Measurements from ENCODE around the gene IL12RB2. TPM values are rescaled to one million over a fixed set of nuclear protein-coding genes. Genes with fewer than 3 reads are reported as not detected.

Gene IL12RB2
- total RNA-seq, 1 donor from 2014 or later, result not detected

DNA sequence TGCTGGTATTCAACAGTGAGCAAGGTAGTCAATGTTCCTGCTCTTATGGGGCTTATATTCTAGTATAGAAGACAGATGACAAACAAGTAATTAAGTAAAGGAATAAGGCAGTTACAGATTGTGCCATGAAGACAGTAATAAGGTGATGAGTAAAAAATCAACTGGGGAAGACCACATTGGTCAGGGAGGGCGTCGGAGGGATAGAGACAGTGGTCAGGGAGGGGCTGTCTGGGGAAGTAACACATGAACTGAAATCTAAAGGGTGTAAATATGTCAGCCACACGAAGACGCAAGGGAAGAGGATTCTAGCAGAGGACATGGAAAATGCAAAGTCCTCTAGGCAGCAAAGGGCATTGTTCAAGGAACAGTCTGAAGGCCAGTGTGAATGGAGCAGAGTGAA is 10.1 kb downstream of the IL12RB2 start:
- Mint-ChIP-seq H3K4me1 (ENCODE audit: unreplicated experiment) (peaks cover 2% of the 10 kb centered on the region), H3K27ac (ENCODE audit: unreplicated experiment) (no peak overlapping the region), H3K27me3 (ENCODE audit: unreplicated experiment) (peaks cover 37% of the 10 kb centered on the region), H3K4me3 (ENCODE audit: unreplicated experiment) (no peak overlapping the region), H3K9me3 (ENCODE audit: unreplicated experiment) (no peaks in the 10 kb centered on the region), H3K36me3 (ENCODE audit: unreplicated experiment) (no peaks in the 10 kb centered on the region)
- TF ChIP-seq, protein P1, sequence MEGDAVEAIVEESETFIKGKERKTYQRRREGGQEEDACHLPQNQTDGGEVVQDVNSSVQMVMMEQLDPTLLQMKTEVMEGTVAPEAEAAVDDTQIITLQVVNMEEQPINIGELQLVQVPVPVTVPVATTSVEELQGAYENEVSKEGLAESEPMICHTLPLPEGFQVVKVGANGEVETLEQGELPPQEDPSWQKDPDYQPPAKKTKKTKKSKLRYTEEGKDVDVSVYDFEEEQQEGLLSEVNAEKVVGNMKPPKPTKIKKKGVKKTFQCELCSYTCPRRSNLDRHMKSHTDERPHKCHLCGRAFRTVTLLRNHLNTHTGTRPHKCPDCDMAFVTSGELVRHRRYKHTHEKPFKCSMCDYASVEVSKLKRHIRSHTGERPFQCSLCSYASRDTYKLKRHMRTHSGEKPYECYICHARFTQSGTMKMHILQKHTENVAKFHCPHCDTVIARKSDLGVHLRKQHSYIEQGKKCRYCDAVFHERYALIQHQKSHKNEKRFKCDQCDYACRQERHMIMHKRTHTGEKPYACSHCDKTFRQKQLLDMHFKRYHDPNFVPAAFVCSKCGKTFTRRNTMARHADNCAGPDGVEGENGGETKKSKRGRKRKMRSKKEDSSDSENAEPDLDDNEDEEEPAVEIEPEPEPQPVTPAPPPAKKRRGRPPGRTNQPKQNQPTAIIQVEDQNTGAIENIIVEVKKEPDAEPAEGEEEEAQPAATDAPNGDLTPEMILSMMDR (IDR thresholded peaks at IDR 0.05), result no peak
- DNase-seq (ENCODE audit: extremely low spot score, unreplicated experiment), result no peak

DNA sequence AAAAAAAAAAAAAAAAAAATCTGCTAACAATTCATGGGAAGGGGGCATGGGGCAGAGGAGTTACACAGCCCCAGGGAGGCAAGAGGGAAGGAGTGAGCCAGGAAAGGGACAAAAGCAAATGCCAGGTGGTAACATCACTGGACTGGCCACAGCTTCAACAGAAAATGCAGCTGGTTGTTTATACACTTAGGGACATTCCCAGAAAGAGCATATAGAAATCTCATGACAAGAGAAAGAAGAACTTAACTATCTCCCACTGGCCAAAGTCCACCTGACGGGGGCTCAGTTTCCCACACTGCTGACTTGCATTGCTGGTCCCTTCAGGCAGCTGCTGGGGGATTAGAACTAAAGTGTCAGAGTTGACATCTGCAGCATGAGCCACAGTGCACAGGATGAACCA is 14.8 kb downstream of the IL12RB2 start:
- Mint-ChIP-seq H3K4me1 (ENCODE audit: unreplicated experiment) (no peaks in the 10 kb centered on the region), H3K27ac (ENCODE audit: unreplicated experiment) (no peak overlapping the region), H3K9me3 (ENCODE audit: unreplicated experiment) (no peaks in the 10 kb centered on the region), H3K36me3 (ENCODE audit: unreplicated experiment) (no peaks in the 10 kb centered on the region), H3K27me3 (ENCODE audit: unreplicated experiment) (peaks cover 28% of the 10 kb centered on the region), H3K4me3 (ENCODE audit: unreplicated experiment) (no peak overlapping the region)
- TF ChIP-seq, protein P1 (IDR thresholded peaks at IDR 0.05), result no peak
- no peak for DNase-seq (ENCODE audit: extremely low spot score, unreplicated experiment)

DNA sequence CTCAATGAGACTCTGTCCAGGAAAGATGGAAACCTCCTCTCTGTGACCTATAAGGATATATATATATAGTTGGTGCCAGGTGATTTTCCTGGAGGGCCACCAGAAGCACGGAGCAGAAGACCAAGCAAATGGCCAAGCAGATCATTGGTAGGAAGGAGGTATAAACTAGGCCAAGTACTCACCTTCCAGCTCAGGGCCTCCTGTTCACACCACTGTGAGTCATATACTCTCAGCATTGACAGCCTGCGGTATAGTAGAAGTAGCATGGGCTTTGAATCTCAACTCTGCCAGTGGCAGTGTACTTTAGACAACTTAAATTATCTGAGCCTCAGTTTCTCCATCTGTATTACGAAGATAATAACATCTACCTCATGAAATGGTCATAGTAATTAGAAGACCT is 15.4 kb downstream of the IL12RB2 start:
- TF ChIP-seq, protein P1 (IDR thresholded peaks at IDR 0.05), result no peak
- Mint-ChIP-seq H3K27me3 (ENCODE audit: unreplicated experiment) (peaks cover 30% of the 10 kb centered on the region), H3K9me3 (ENCODE audit: unreplicated experiment) (no peaks in the 10 kb centered on the region), H3K4me3 (ENCODE audit: unreplicated experiment) (no peak overlapping the region), H3K36me3 (ENCODE audit: unreplicated experiment) (no peaks in the 10 kb centered on the region), H3K27ac (ENCODE audit: unreplicated experiment) (no peak overlapping the region), H3K4me1 (ENCODE audit: unreplicated experiment) (no peaks in the 10 kb centered on the region)
- no peak for DNase-seq (ENCODE audit: extremely low spot score, unreplicated experiment)

DNA sequence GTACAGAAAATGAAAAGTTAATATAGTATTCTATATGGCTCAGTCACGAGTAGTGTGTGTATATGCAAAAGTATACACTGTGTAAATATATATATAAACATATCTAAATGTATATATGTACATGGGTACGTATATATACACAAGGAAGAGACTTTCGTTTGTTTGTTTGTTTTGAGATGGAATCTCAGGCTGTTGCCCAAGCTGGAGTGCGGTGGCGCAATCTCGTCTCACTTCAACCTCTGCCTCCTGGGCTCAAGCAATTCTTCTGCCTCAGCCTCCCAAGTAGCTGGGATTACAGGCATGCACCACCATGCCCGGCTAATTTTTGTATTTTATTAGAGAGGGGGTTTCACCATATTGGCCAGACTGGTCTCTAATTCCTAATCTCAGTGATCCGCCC is 16.4 kb downstream of the IL12RB2 start:
- Mint-ChIP-seq H3K4me3 (ENCODE audit: unreplicated experiment) (no peak overlapping the region), H3K9me3 (ENCODE audit: unreplicated experiment) (no peaks in the 10 kb centered on the region), H3K4me1 (ENCODE audit: unreplicated experiment) (no peaks in the 10 kb centered on the region), H3K27ac (ENCODE audit: unreplicated experiment) (no peak overlapping the region), H3K36me3 (ENCODE audit: unreplicated experiment) (no peaks in the 10 kb centered on the region), H3K27me3 (ENCODE audit: unreplicated experiment) (peaks cover 32% of the 10 kb centered on the region)
- DNase-seq (ENCODE audit: extremely low spot score, unreplicated experiment), result no peak
- TF ChIP-seq, protein P1 (IDR thresholded peaks at IDR 0.05), result no peak

DNA sequence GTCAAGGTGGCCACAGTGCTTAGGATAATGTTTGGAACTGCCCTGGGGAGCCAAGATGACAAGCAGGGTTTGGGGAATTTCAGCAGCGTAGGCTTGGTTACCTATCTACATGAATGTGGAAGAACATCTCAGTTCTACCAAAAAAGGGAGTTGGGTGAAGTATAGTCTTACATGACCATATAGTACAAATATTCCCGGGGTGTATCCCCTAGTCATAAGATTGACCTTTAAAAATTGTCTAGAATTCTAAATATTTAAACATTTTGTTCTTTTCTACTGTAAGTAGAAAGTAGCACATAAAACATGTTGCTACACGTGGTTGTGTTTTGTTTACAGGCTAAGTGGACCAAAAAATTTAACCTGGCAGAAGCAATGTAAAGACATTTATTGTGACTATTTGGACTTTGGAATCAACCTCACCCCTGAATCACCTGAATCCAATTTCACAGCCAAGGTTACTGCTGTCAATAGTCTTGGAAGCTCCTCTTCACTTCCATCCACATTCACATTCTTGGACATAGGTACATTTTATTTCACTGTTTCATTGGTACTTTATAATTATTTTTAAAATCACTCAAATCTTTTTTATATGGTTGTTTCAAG is 20.3 kb downstream of the IL12RB2 start:
- no peak for DNase-seq (ENCODE audit: extremely low spot score, unreplicated experiment)
- H3K4me3 Mint-ChIP-seq (ENCODE audit: unreplicated experiment), result no peak overlapping the region
- no peaks in the 10 kb centered on the region for H3K9me3 Mint-ChIP-seq (ENCODE audit: unreplicated experiment)
- no peak overlapping the region for H3K27ac Mint-ChIP-seq (ENCODE audit: unreplicated experiment)
- H3K36me3 Mint-ChIP-seq (ENCODE audit: unreplicated experiment), result no peaks in the 10 kb centered on the region
- H3K4me1 Mint-ChIP-seq (ENCODE audit: unreplicated experiment), result no peaks in the 10 kb centered on the region
- H3K27me3 Mint-ChIP-seq (ENCODE audit: unreplicated experiment), result peaks cover 13% of the 10 kb centered on the region
- TF ChIP-seq, protein P1 (IDR thresholded peaks at IDR 0.05), result no peak

Measured in osteocyte (in vitro differentiated cells).